ENCODE results near the gene SMAP1.

DNA sequence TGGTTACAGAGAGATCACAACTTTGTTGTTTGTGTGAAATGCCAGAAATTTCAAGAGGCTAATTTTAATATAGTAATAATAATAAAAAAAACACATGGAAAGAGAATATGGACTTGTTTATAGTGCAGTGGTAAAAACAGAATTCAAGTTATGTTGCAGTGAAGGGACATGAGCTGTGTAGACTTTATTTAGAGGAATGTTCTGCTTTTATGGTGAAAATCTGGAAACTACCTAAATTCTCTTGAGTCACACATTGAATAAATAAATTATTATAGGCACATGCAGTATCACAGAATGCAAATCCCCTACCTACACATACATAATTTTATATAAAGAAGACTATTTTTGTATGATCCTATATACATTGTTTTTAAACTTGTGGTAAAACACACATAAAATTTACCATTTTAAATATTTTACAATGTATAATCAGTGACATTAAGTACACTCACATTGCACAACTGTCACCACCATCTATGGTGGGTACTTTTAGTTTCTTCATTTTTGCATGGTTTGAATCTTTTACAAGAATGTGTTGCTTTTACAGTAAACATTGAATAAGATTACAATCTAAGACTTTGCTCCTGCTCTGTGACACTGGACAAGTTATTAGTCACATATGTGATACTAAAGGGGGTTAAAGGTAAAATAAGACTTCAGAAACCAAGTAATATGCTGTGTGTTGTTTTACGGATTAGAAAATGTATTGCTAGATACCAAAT lies 181.8 kb downstream of the SMAP1 start:
- TF ChIP-seq, protein P1, sequence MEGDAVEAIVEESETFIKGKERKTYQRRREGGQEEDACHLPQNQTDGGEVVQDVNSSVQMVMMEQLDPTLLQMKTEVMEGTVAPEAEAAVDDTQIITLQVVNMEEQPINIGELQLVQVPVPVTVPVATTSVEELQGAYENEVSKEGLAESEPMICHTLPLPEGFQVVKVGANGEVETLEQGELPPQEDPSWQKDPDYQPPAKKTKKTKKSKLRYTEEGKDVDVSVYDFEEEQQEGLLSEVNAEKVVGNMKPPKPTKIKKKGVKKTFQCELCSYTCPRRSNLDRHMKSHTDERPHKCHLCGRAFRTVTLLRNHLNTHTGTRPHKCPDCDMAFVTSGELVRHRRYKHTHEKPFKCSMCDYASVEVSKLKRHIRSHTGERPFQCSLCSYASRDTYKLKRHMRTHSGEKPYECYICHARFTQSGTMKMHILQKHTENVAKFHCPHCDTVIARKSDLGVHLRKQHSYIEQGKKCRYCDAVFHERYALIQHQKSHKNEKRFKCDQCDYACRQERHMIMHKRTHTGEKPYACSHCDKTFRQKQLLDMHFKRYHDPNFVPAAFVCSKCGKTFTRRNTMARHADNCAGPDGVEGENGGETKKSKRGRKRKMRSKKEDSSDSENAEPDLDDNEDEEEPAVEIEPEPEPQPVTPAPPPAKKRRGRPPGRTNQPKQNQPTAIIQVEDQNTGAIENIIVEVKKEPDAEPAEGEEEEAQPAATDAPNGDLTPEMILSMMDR (conservative IDR thresholded peaks at IDR 0.05; ENCODE audit: low read depth, low read length): no peak
- TF ChIP-seq EZH2 (IDR thresholded peaks at IDR 0.05; ENCODE audit: borderline replicate concordance, low read depth, low read length, poor library complexity, severe bottlenecking): no peak

Data from A673 (cell line).